ENCODE data around the gene SART1. TPM values are rescaled to one million over a fixed set of nuclear protein-coding genes. Genes with fewer than 3 reads are reported as not detected.

Gene SART1
- total and polyA plus RNA-seq, 7 donors: 22.2 to 50.0 (median 36.7) TPM

- DNase-seq: no peak
- no peaks in the 10 kb centered on the region for H3K9me3 ChIP-seq
- H3K27me3 ChIP-seq: no peaks in the 10 kb centered on the region
- intact Hi-C loops (cut with DNase I): no loop called here
- H3K4me1 ChIP-seq: no peaks in the 10 kb centered on the region
- no peaks in the 10 kb centered on the region for H3K36me3 ChIP-seq
- no peak within 1 kb of the TSS for H3K4me3 ChIP-seq
- 79 to 90% methylated on average over 13 of the region's 13 CpGs for WGBS, 2 donors
- TF ChIP-seq POLR2AphosphoS5 (IDR thresholded peaks at IDR 0.05): no peak
- no peak for TF ChIP-seq POLR2A (IDR thresholded peaks at IDR 0.05)
- TF ChIP-seq EP300 (IDR thresholded peaks at IDR 0.05): no peak
- TF ChIP-seq CTCF (IDR thresholded peaks at IDR 0.05): no peak
- H3K27ac ChIP-seq: no peak within 1 kb of the TSS
These were observed 16.1 kb upstream of the SART1 start, which contains the start of gene TSGA10IP for GRCh38 chr11:65945430-65945911. TSGA10IP (plus strand) TSS chr11:65945480; CDS start chr11:65945676, 196 bp downstream.

GRCh38 chr11:65945941-65946558 lies 15.5 kb upstream of the SART1 start:
- Histone ChIP-seq H3K27ac (no peak overlapping the region), H3K9me3 (no peaks in the 10 kb centered on the region), H3K36me3 (no peaks in the 10 kb centered on the region), H3K4me1 (no peaks in the 10 kb centered on the region), H3K4me3 (no peak overlapping the region), H3K27me3 (no peaks in the 10 kb centered on the region)
- no peak for TF ChIP-seq CTCF (IDR thresholded peaks at IDR 0.05)
- no peak for TF ChIP-seq POLR2AphosphoS5 (IDR thresholded peaks at IDR 0.05)
- no peak for DNase-seq
- intact Hi-C loops (cut with DNase I): no loop called here
- WGBS, 2 donors: 86 to 89% methylated on average over 11 of the region's 11 CpGs

- Histone ChIP-seq H3K4me3 (no peak overlapping the region), H3K9me3 (no peaks in the 10 kb centered on the region), H3K36me3 (no peaks in the 10 kb centered on the region), H3K27ac (no peak overlapping the region), H3K4me1 (no peaks in the 10 kb centered on the region), H3K27me3 (no peaks in the 10 kb centered on the region)
- intact Hi-C loops (cut with DNase I): no loop called here
- no peak for DNase-seq
- WGBS, 2 donors: 75 to 87% methylated on average over 4 of the region's 4 CpGs
- TF ChIP-seq POLR2A (IDR thresholded peaks at IDR 0.05) (no peak), POLR2AphosphoS5 (IDR thresholded peaks at IDR 0.05) (no peak), CTCF (IDR thresholded peaks at IDR 0.05) (no peak), EP300 (IDR thresholded peaks at IDR 0.05) (no peak)
These were observed 14.9 kb upstream of the SART1 start for GRCh38 chr11:65946655-65947054.

- intact Hi-C loops (cut with DNase I): no loop called here
- Histone ChIP-seq H3K27ac (no peak overlapping the region), H3K36me3 (no peaks in the 10 kb centered on the region), H3K4me1 (no peaks in the 10 kb centered on the region), H3K4me3 (no peak overlapping the region), H3K27me3 (no peaks in the 10 kb centered on the region), H3K9me3 (no peaks in the 10 kb centered on the region)
- TF ChIP-seq POLR2AphosphoS5 (IDR thresholded peaks at IDR 0.05) (no peak), POLR2A (IDR thresholded peaks at IDR 0.05) (no peak), CTCF (IDR thresholded peaks at IDR 0.05) (no peak), EP300 (IDR thresholded peaks at IDR 0.05) (no peak)
- 73 to 79% methylated on average over 13 of the region's 13 CpGs for whole genome bisulfite sequencing, 2 donors
- no peak for DNase-seq
These were observed 14.4 kb upstream of the SART1 start for GRCh38 chr11:65947133-65947532.

All from sigmoid colon (tissue), 7 donors.